ENCODE results near the gene GCSAML.

DNA sequence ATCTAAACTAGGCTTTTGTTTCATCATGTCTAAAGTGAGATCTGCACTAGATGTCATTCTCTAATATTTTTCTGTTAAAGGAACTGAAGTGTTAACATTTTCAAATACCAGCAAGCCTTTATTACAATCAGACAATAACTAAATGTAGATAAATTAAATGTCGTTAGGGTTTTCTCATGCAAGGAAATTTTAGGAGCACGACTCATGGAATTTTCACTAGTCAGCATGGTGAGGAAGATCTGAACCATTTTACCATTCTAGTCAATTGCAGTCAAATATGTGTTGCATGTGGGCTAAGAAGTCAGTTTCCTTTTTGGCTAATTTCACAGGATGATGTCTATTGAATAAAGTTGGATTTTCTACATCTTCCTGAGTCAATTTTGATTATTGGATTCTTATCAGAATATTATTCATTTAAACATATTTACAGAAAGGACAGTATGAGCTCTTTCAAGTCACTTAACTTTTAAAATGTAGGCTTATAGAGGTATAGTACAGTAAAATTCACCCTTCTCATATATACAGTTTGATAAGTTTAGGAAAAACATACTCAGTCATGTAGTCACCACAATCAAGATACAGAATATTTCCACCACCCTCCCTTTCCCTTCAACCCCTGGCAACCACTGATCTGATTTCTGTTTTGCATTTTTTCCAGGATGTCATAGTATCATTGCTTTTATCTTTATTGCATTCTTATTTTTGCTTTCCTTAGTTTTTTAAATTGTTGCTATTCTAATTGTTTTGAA is 9.2 kb downstream of the GCSAML start:
- TF ChIP-seq SUZ12 (IDR thresholded peaks at IDR 0.05; ENCODE audit: extremely low read depth, insufficient read depth, insufficient read length) (no peak), ZNF274 (IDR thresholded peaks at IDR 0.05; ENCODE audit: low read depth, low read length) (no peak), YY1 (IDR thresholded peaks at IDR 0.05; ENCODE audit: insufficient read depth, insufficient read length) (no peak)

Data from NT2/D1 (cell line).